GM19455 (cell line): ENCODE data around the gene TSPAN14.

Experiments
- ATAC-seq: cut with Tn5 transposase; IDR thresholded peaks from one replicate; pipeline ENCODE4 v1.9.1; 2021; ENCODE audit not compliant: unreplicated experiment

Gene TSPAN14

GRCh38 chr10:80580638-80581468 is 126.7 kb downstream of the TSPAN14 start:
- no peak for ATAC-seq

DNA sequence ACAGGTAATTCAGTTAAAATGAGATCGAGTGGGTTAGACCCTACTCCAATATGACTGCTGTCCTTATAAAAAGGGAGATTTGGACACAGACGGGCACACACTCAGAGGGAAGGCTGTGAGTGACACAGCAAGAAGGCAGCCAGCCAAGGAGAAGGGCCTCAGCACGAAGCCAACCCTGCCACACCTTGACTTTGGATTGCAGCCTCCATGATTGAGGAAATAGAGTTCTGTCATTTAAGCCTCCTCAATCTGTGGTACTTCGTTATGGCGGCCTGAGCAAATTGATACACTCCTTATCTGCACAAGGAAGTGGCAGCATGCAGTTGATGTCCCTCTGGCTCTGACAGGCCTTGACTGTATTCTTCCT is 127.3 kb downstream of the TSPAN14 start:
- no peak for ATAC-seq

- ATAC-seq: no peak
Measured at GRCh38 chr10:80582286-80582960, 128.3 kb downstream of the TSPAN14 start.
